Osteoblast (primary cell): ENCODE measurements around the gene BCAS3. TPM values are rescaled to one million over a fixed set of nuclear protein-coding genes. Genes with fewer than 3 reads are reported as not detected.
"Not testable (repeated sequence)": the region's sequence is repeated elsewhere in the genome, so short reads cannot be mapped to it uniquely, and the experiment has no call there.

ENCODE experiments used
- DNase-seq: peaks from one replicate; pipeline ENCODE4 v3.0.0; 2011; ENCODE audit warnings: low spot score, mixed read lengths; ENCODE audit not compliant: insufficient read length; ENCODE audit errors: missing footprints
- H2AFZ ChIP-seq: 2 replicates; pipeline ENCODE4 v1.6.0; 2011; ENCODE audit warnings: mild to moderate bottlenecking, low read length
- H3K27ac ChIP-seq: 2 replicates; pipeline ENCODE4 v1.5.1; 2011; ENCODE audit warnings: mild to moderate bottlenecking, low read depth, low read length, moderate library complexity
- H3K27me3 ChIP-seq: 2 replicates; pipeline ENCODE4 v1.6.0; 2012; ENCODE audit warnings: mild to moderate bottlenecking, control low read depth, inconsistent platforms, low read length, moderate library complexity; ENCODE audit not compliant: insufficient read depth
- H3K36me3 ChIP-seq: 2 replicates; pipeline ENCODE4 v1.5.1; 2011; ENCODE audit warnings: mild to moderate bottlenecking, low read length, control low read depth, moderate library complexity; ENCODE audit not compliant: insufficient read depth
- H3K4me1 ChIP-seq: 2 replicates; pipeline ENCODE4 v1.5.1; 2011; ENCODE audit warnings: mild to moderate bottlenecking, low read length, control low read depth, moderate library complexity; ENCODE audit not compliant: insufficient read depth
- H3K4me2 ChIP-seq: 2 replicates; pipeline ENCODE4 v1.6.0; 2011; ENCODE audit warnings: mild to moderate bottlenecking, low read length; ENCODE audit not compliant: insufficient read depth
- H3K4me3 ChIP-seq: fragments of 200-600 bp; sonication (generic); 3 replicates; pipeline ENCODE4 v1.5.1; 2012; ENCODE audit warnings: mild to moderate bottlenecking, low read length, inconsistent platforms; ENCODE audit not compliant: insufficient read depth
- H3K79me2 ChIP-seq: 2 replicates; pipeline ENCODE4 v1.6.0; 2012; ENCODE audit warnings: mild to moderate bottlenecking, low read length, control low read depth, inconsistent platforms; ENCODE audit not compliant: insufficient read depth
- H3K9me3 ChIP-seq: 2 replicates; pipeline ENCODE4 v1.5.1; 2011; ENCODE audit warnings: low read depth, low read length, control low read depth
- H4K20me1 ChIP-seq: 2 replicates; pipeline ENCODE4 v1.6.0; 2012; ENCODE audit warnings: mild to moderate bottlenecking, low read length, control low read depth; ENCODE audit not compliant: insufficient read depth
- CTCF ChIP-seq: IDR thresholded peaks from 2 replicates; pipeline ENCODE4 v1.5.1; 2011; ENCODE audit warnings: mild to moderate bottlenecking, low read depth, low read length, moderate library complexity; ENCODE audit errors: extremely low read depth
- total RNA-seq: library from RNA; depleted of rRNA; stranded (reverse); fragments of >200 nt; gene quantifications from 2 replicates; pipeline ENCODE4 v1.2.3, GENCODE V29; 2012

Gene BCAS3
- total RNA-seq, 1 donor, result 31.5 TPM

- Histone ChIP-seq H3K4me3 (no peak overlapping the region), H3K27ac (no peak overlapping the region), H3K4me1 (peaks cover 5% of the 10 kb centered on the region), H3K4me2 (no peak overlapping the region), H3K79me2 (no peaks in the 10 kb centered on the region), H2AFZ (no peak overlapping the region), H3K27me3 (no peaks in the 10 kb centered on the region), H3K9me3 (no peaks in the 10 kb centered on the region), H3K36me3 (no peaks in the 10 kb centered on the region), H4K20me1 (no peaks in the 10 kb centered on the region)
- TF ChIP-seq CTCF, result no peak
- no peak for DNase-seq
Measured at GRCh38 chr17:61144137-61144536, 466.5 kb downstream of the BCAS3 start.

GRCh38 chr17:61144617-61145564, 467.2 kb downstream of the BCAS3 start:
- Histone ChIP-seq H4K20me1 (no peaks in the 10 kb centered on the region), H3K27me3 (no peaks in the 10 kb centered on the region), H2AFZ (no peak overlapping the region), H3K4me1 (no peaks in the 10 kb centered on the region), H3K27ac (no peak overlapping the region), H3K9me3 (no peaks in the 10 kb centered on the region), H3K4me2 (no peak overlapping the region), H3K79me2 (no peaks in the 10 kb centered on the region), H3K36me3 (no peaks in the 10 kb centered on the region), H3K4me3 (no peak overlapping the region)
- DNase-seq, result no peak
- no peak for TF ChIP-seq CTCF

- not testable (repeated sequence) for DNase-seq, H4K20me1 ChIP-seq, H3K4me3 ChIP-seq, H3K79me2 ChIP-seq, H2AFZ ChIP-seq, H3K9me3 ChIP-seq, H3K27me3 ChIP-seq, H3K36me3 ChIP-seq, H3K27ac ChIP-seq, H3K4me2 ChIP-seq, H3K4me1 ChIP-seq
Measured at GRCh38 chr17:61146833-61147232, 469.2 kb downstream of the BCAS3 start.

GRCh38 chr17:61149106-61149825, 471.6 kb downstream of the BCAS3 start:
- H2AFZ ChIP-seq, result no peak overlapping the region
- H3K27ac ChIP-seq, result no peak overlapping the region
- no peaks in the 10 kb centered on the region for H4K20me1 ChIP-seq
- no peak for TF ChIP-seq CTCF
- H3K9me3 ChIP-seq, result no peaks in the 10 kb centered on the region
- no peaks in the 10 kb centered on the region for H3K36me3 ChIP-seq
- DNase-seq, result no peak
- H3K4me3 ChIP-seq, result no peak overlapping the region
- H3K79me2 ChIP-seq, result no peaks in the 10 kb centered on the region
- H3K27me3 ChIP-seq, result no peaks in the 10 kb centered on the region
- H3K4me1 ChIP-seq, result peaks cover 3% of the 10 kb centered on the region
- H3K4me2 ChIP-seq, result no peak overlapping the region
